T-cell (primary cell): Measurements from ENCODE around the gene ABHD16B. TPM values are rescaled to one million over a fixed set of nuclear protein-coding genes. Genes with fewer than 3 reads are reported as not detected.
"Not testable (repeated sequence)": the region's sequence is repeated elsewhere in the genome, so short reads cannot be mapped to it uniquely, and the experiment has no call there.

Experiments
- ATAC-seq, 4 experiments: fragments of 200-7000 bp in 3 of 4; fragments of 150-1000 bp in 1 of 4; cut with Tn5 transposase; replicated peaks in 1 of 4; 1 replicate in 3 of 4; 2 replicates in 1 of 4; pipeline ENCODE4 v1.10.0; 2021; ENCODE audit warnings: moderate library complexity in 3 of 4, mild to moderate bottlenecking in 2 of 4, moderate number of reproducible peaks in 1 of 4
- CTCF ChIA-PET, 2 donors: fragments of 300-600 bp; sonication (Branson Sonifier 250); formaldehyde crosslinking; loops; one replicate each; lab custom pipeline; 2022; ENCODE audit warnings: antibody characterized with exemption in 2 of 2; lab: Charles Lee
- POLR2A ChIA-PET, 2 donors: fragments of 300-600 bp; sonication (Branson Sonifier 250); formaldehyde crosslinking; loops; one replicate each; lab custom pipeline; 2022; ENCODE audit warnings: antibody characterized with exemption in 2 of 2; lab: Charles Lee
- DNase-seq, 35 experiments: peaks; one replicate each; pipeline versions ENCODE4 v3.0.0 to v3.0.0-alpha.2; 2013 to 2023
- H3K27ac ChIP-seq: one replicate; pipeline ENCODE4 v1.5.1; 2013; ENCODE audit warnings: low read length
- H3K27me3 ChIP-seq, 2 experiments: replicated peaks in 1 of 2; 1 replicate in 1 of 2; 2 replicates in 1 of 2; pipeline versions ENCODE4 v1.6.1 to v1.7.0; 2013; ENCODE audit warnings: low read length in 1 of 2, mixed read lengths in 1 of 2; ENCODE audit not compliant: control insufficient read depth in 2 of 2, insufficient read depth in 2 of 2; ENCODE audit errors: extremely low read depth in 1 of 2
- H3K36me3 ChIP-seq, 2 donors: 1 replicate in 1 of 2; 2 replicates in 1 of 2; pipeline versions ENCODE4 v1.6.1 to v1.7.0; 2013; ENCODE audit warnings: low read length in 1 of 2; ENCODE audit not compliant: control insufficient read depth in 2 of 2, insufficient read depth in 1 of 2; ENCODE audit errors: extremely low read depth in 1 of 2
- H3K4me1 ChIP-seq, 2 experiments: 1 replicate in 1 of 2; 2 replicates in 1 of 2; pipeline versions ENCODE4 v1.6.1 to v1.7.0; 2013; ENCODE audit warnings: low read length in 2 of 2, mixed read lengths in 1 of 2; ENCODE audit not compliant: insufficient read depth in 2 of 2, control insufficient read depth in 1 of 2; ENCODE audit errors: extremely low read depth in 1 of 2
- H3K4me3 ChIP-seq, 2 donors: 1 replicate in 1 of 2; 2 replicates in 1 of 2; pipeline versions ENCODE4 v1.5.1 to v1.7.0; 2013; ENCODE audit warnings: mild to moderate bottlenecking in 2 of 2, low read length in 1 of 2, moderate library complexity in 1 of 2; ENCODE audit not compliant: control insufficient read depth in 1 of 2; ENCODE audit errors: extremely low read depth in 1 of 2
- H3K9me3 ChIP-seq: 2 replicates; pipeline ENCODE4 v1.7.0; 2013
- H3K27ac Mint-ChIP-seq, 2 donors: one replicate each; pipeline ENCODE4 v1.8.0; 2020 to 2021; ENCODE audit warnings: mild to moderate bottlenecking in 2 of 2, mixed read lengths in 2 of 2
- H3K27me3 Mint-ChIP-seq, 2 donors: one replicate each; pipeline ENCODE4 v1.8.0; 2021 to 2022; ENCODE audit warnings: mixed read lengths in 2 of 2
- H3K36me3 Mint-ChIP-seq: one replicate; pipeline ENCODE4 v1.8.0; 2021; ENCODE audit warnings: mixed read lengths
- H3K4me1 Mint-ChIP-seq, 3 donors: one replicate each; pipeline ENCODE4 v1.8.0; 2020 to 2022; ENCODE audit warnings: mixed read lengths in 3 of 3, mild to moderate bottlenecking in 1 of 3
- H3K4me3 Mint-ChIP-seq, 3 donors: one replicate each; pipeline ENCODE4 v1.8.0; 2020 to 2022; ENCODE audit warnings: mild to moderate bottlenecking in 3 of 3, mixed read lengths in 3 of 3, moderate library complexity in 3 of 3
- H3K9me3 Mint-ChIP-seq, 3 donors: one replicate each; pipeline ENCODE4 v1.8.0; 2020 to 2022; ENCODE audit warnings: mixed read lengths in 3 of 3
- WGBS: methylation state at CpG from one replicate; pipeline ENCODE4 v1.1.5; 2013; ENCODE audit warnings: missing lambda C conversion rate; ENCODE audit not compliant: insufficient coverage; 5-methylcytosine and 5-hydroxymethylcytosine counted together
- total RNA-seq, 35 experiments: library from RNA in 6 of 35; stranded (reverse) in 6 of 35; fragments of 120-200 nt in 1 of 35; gene quantifications; one replicate each; pipeline versions ENCODE4 v1.2.1 to v1.2.4 and lab custom pipeline; 2013 to 2026

ABHD16B gene
- total RNA-seq, 5 donors from 2014 or later (not counting 1 experiment from before 2014, with no cell fraction given) = not detected

GRCh38 chr20:63868264-63868663 lies 7.0 kb downstream of the ABHD16B start:
- H3K36me3 Mint-ChIP-seq = peaks cover 18% of the 10 kb centered on the region
- no peak for ATAC-seq
- H3K9me3 Mint-ChIP-seq = no peaks in the 10 kb centered on the region
- no peaks in the 10 kb centered on the region for H3K27me3 Mint-ChIP-seq
- peaks cover 6 to 33% of the 10 kb centered on the region in 2 experiments for H3K4me1 ChIP-seq
- peak overlapping the region in 1 of 2 donors; percentile 60 for H3K27ac Mint-ChIP-seq
- ChIA-PET POLR2A (no interaction called here), CTCF (interaction anchor here in 1 of 2 donors (0.7 kb wide), 1 partner anchor 321 kb away, joined by 3 read pairs; the partner anchor contains the start of gene SRMS)
- H3K4me1 Mint-ChIP-seq = peaks cover 20 to 31% (median 27%) of the 10 kb centered on the region in 3 donors
- 88% methylated on average over 4 of the region's 5 CpGs for WGBS
- no peaks in the 10 kb centered on the region for H3K27me3 ChIP-seq
- no peaks in the 10 kb centered on the region for H3K9me3 ChIP-seq
- peak overlapping the region in 1 of 3 donors; percentile 34 for H3K4me3 Mint-ChIP-seq
- H3K36me3 ChIP-seq = peaks cover 4 to 25% of the 10 kb centered on the region in 2 donors
- H3K4me3 ChIP-seq = no peak overlapping the region
- DNase-seq = no peak
- no peak overlapping the region for H3K27ac ChIP-seq

GRCh38 chr20:63873477-63873971 lies 12.2 kb downstream of the ABHD16B start:
- no peak for DNase-seq
- CTCF ChIA-PET = no interaction called here
- peaks cover 0 to 4% of the 10 kb centered on the region in 2 experiments for H3K4me1 ChIP-seq
- no peaks in the 10 kb centered on the region for H3K27me3 ChIP-seq
- ATAC-seq = peak; percentile 37 to 84 (median 52)
- Mint-ChIP-seq H3K27ac (peak overlapping the region in 1 of 2 donors; percentile 36), H3K36me3 (peaks cover 32% of the 10 kb centered on the region), H3K27me3 (no peaks in the 10 kb centered on the region), H3K9me3 (no peaks in the 10 kb centered on the region), H3K4me1 (peaks cover 4 to 6% (median 6%) of the 10 kb centered on the region in 3 donors), H3K4me3 (no peak overlapping the region)
- no peak overlapping the region for H3K4me3 ChIP-seq
- WGBS = 76% methylated on average over 6 of the region's 14 CpGs
- POLR2A ChIA-PET = no interaction called here
- H3K36me3 ChIP-seq = peaks cover 24 to 69% of the 10 kb centered on the region in 2 donors
- no peak overlapping the region for H3K27ac ChIP-seq
- no peaks in the 10 kb centered on the region for H3K9me3 ChIP-seq

- H3K4me3 Mint-ChIP-seq, H3K27me3 Mint-ChIP-seq, CTCF ChIA-PET, POLR2A ChIA-PET, H3K9me3 ChIP-seq, H3K4me3 ChIP-seq, H3K27ac Mint-ChIP-seq, H3K27ac ChIP-seq, H3K4me1 ChIP-seq, ATAC-seq, DNase-seq, H3K4me1 Mint-ChIP-seq, H3K9me3 Mint-ChIP-seq, H3K27me3 ChIP-seq: not testable (repeated sequence)
- peaks cover 28 to 71% of the 10 kb centered on the region in 2 donors for H3K36me3 ChIP-seq
- peaks cover 29% of the 10 kb centered on the region for H3K36me3 Mint-ChIP-seq
- WGBS = 85% methylated on average over 5 of the region's 7 CpGs
Measured at GRCh38 chr20:63874241-63874640, 12.9 kb downstream of the ABHD16B start.

- H3K4me3 Mint-ChIP-seq = no peak overlapping the region
- no peaks in the 10 kb centered on the region for H3K9me3 Mint-ChIP-seq
- H3K36me3 Mint-ChIP-seq = peaks cover 25% of the 10 kb centered on the region
- ChIA-PET CTCF (no interaction called here), POLR2A (interaction anchor here in 1 of 2 donors (0.5 kb wide), 1 partner anchor 12 kb away, joined by 4 read pairs; the partner anchor contains the start of gene TPD52L2)
- ATAC-seq (no peak), DNase-seq (no peak)
- H3K27ac Mint-ChIP-seq = no peak overlapping the region
- Histone ChIP-seq H3K36me3 (peaks cover 30 to 59% of the 10 kb centered on the region in 2 donors), H3K4me1 (peaks cover 0 to 4% of the 10 kb centered on the region in 2 experiments), H3K9me3 (no peaks in the 10 kb centered on the region), H3K27me3 (no peaks in the 10 kb centered on the region), H3K4me3 (no peak overlapping the region), H3K27ac (no peak overlapping the region)
- WGBS = 93% methylated on average over 17 of the region's 19 CpGs
- H3K27me3 Mint-ChIP-seq = no peaks in the 10 kb centered on the region
- H3K4me1 Mint-ChIP-seq = peaks cover 4 to 6% (median 6%) of the 10 kb centered on the region in 3 donors
Measured at GRCh38 chr20:63876489-63877036, 15.3 kb downstream of the ABHD16B start.

- Histone ChIP-seq H3K4me1 (peaks cover 0 to 4% of the 10 kb centered on the region in 2 experiments), H3K4me3 (no peak overlapping the region), H3K27me3 (no peaks in the 10 kb centered on the region), H3K9me3 (no peaks in the 10 kb centered on the region), H3K27ac (no peak overlapping the region), H3K36me3 (peaks cover 40 to 62% of the 10 kb centered on the region in 2 donors)
- Mint-ChIP-seq H3K36me3 (peaks cover 25% of the 10 kb centered on the region), H3K4me3 (no peak overlapping the region), H3K27ac (no peak overlapping the region), H3K9me3 (no peaks in the 10 kb centered on the region), H3K4me1 (peaks cover 4% of the 10 kb centered on the region in 3 donors), H3K27me3 (no peaks in the 10 kb centered on the region)
- POLR2A ChIA-PET = interaction anchor here in 1 of 2 donors (0.6 kb wide), 1 partner anchor 664 kb away, joined by 4 read pairs; no protein-coding TSS in a partner anchor
- no peak for DNase-seq
- CTCF ChIA-PET = interaction anchor here in 1 of 2 donors (0.8 kb wide), 1 partner anchor 13 kb away, joined by 3 read pairs; the partner anchor contains the start of gene TPD52L2
- 96% methylated on average over 31 of the region's 32 CpGs for WGBS
- no peak for ATAC-seq
Measured at GRCh38 chr20:63877755-63878470, 16.6 kb downstream of the ABHD16B start.

- H3K4me3 Mint-ChIP-seq = no peak overlapping the region
- H3K27ac Mint-ChIP-seq = no peak overlapping the region
- no peak overlapping the region for H3K4me3 ChIP-seq
- DNase-seq (no peak), ATAC-seq (no peak)
- 98% methylated on average over 12 of the region's 14 CpGs for WGBS
- H3K36me3 Mint-ChIP-seq = peaks cover 20% of the 10 kb centered on the region
- H3K27ac ChIP-seq = no peak overlapping the region
- H3K4me1 Mint-ChIP-seq = peaks cover 0 to 4% (median 0%) of the 10 kb centered on the region in 3 donors
- peaks cover 44 to 65% of the 10 kb centered on the region in 2 donors for H3K36me3 ChIP-seq
- H3K9me3 Mint-ChIP-seq = no peaks in the 10 kb centered on the region
- H3K27me3 Mint-ChIP-seq = no peaks in the 10 kb centered on the region
- CTCF ChIA-PET = no interaction called here
- H3K27me3 ChIP-seq = no peaks in the 10 kb centered on the region
- POLR2A ChIA-PET = no interaction called here
- H3K4me1 ChIP-seq = no peaks in the 10 kb centered on the region
- no peaks in the 10 kb centered on the region for H3K9me3 ChIP-seq
Measured at GRCh38 chr20:63878899-63879663, 17.8 kb downstream of the ABHD16B start.
